ENCODE data around the gene CCDC152. TPM values are rescaled to one million over a fixed set of nuclear protein-coding genes. Genes with fewer than 3 reads are reported as not detected.

The CCDC152 gene
- total RNA-seq, 1 experiment from 2014 or later, result not detected

- Histone ChIP-seq H3K27ac (ENCODE audit: low read length) (no peak overlapping the region), H3K4me1 (ENCODE audit: insufficient read depth, low read length) (peaks cover 15% of the 10 kb centered on the region), H3F3A (ENCODE audit: low read length, unreplicated experiment) (no peaks in the 10 kb centered on the region), H2AFZ (ENCODE audit: low read length) (no peak overlapping the region), H3K9me2 (replicated peaks; ENCODE audit: low read length) (no peaks in the 10 kb centered on the region), H3K36me3 (ENCODE audit: low read depth, low read length) (no peaks in the 10 kb centered on the region), H3K4me2 (ENCODE audit: low read length) (peak overlapping the region; percentile 13; the same call in 1 of the 2 replicates), H3K79me2 (ENCODE audit: low read length) (no peaks in the 10 kb centered on the region), H3K4me3 (ENCODE audit: low read length) (no peak overlapping the region), H4K20me1 (ENCODE audit: low read length) (no peaks in the 10 kb centered on the region), H3K9me3 (ENCODE audit: low read length) (no peaks in the 10 kb centered on the region), H3K9ac (ENCODE audit: low read length) (no peak overlapping the region), H3K27me3 (ENCODE audit: low read length) (no peaks in the 10 kb centered on the region)
- ATAC-seq (peak; percentile 87), DNase-seq (peak; percentile 75)
- ChIA-PET CTCF (interaction anchor here (0.6 kb wide), 2 partner anchors 171 to 346 kb away, joined by 3 to 4 read pairs; no protein-coding TSS in a partner anchor), POLR2A (ENCODE audit: unreplicated experiment) (no interaction called here)
- no peak for TF ChIP-seq EZH2phosphoT487 (IDR thresholded peaks at IDR 0.05; ENCODE audit: borderline replicate concordance, low read length)
- TF ChIP-seq CTCF (conservative IDR thresholded peaks at IDR 0.05; ENCODE audit: low read depth, low read length), result no peak
- TF ChIP-seq EZH2 (IDR thresholded peaks at IDR 0.05; ENCODE audit: low read length, unreplicated experiment), result no peak
- intact Hi-C loops (cut with micrococcal nuclease), result no loop called here
- BruUV-seq (replicated peaks), result no TSS peak
These were observed 38.0 kb upstream of the CCDC152 start for GRCh38 chr5:42718591-42718990.

- ChIA-PET CTCF (interaction anchor here (0.6 kb wide), 2 partner anchors 170 to 346 kb away, joined by 3 to 4 read pairs; no protein-coding TSS in a partner anchor), POLR2A (ENCODE audit: unreplicated experiment) (no interaction called here)
- ATAC-seq, result 0 out of 2 replicates have a peak, but pooled peaks have one; percentile 22
- H3K9me3 ChIP-seq (ENCODE audit: low read length), result no peaks in the 10 kb centered on the region
- no peaks in the 10 kb centered on the region for H3F3A ChIP-seq (ENCODE audit: low read length, unreplicated experiment)
- DNase-seq, result no peak
- no TSS peak for BruUV-seq (replicated peaks)
- intact Hi-C loops (cut with micrococcal nuclease), result no loop called here
- H2AFZ ChIP-seq (ENCODE audit: low read length), result no peak overlapping the region
- H3K27ac ChIP-seq (ENCODE audit: low read length), result no peak overlapping the region
- H3K4me1 ChIP-seq (ENCODE audit: insufficient read depth, low read length), result peaks cover 15% of the 10 kb centered on the region
- H3K4me3 ChIP-seq (ENCODE audit: low read length), result no peak overlapping the region
- no peak overlapping the region for H3K9ac ChIP-seq (ENCODE audit: low read length)
- TF ChIP-seq CTCF (conservative IDR thresholded peaks at IDR 0.05; ENCODE audit: low read depth, low read length), result no peak
- no peak for TF ChIP-seq EZH2 (IDR thresholded peaks at IDR 0.05; ENCODE audit: low read length, unreplicated experiment)
- no peak for TF ChIP-seq EZH2phosphoT487 (IDR thresholded peaks at IDR 0.05; ENCODE audit: borderline replicate concordance, low read length)
- H3K27me3 ChIP-seq (ENCODE audit: low read length), result no peaks in the 10 kb centered on the region
- H3K79me2 ChIP-seq (ENCODE audit: low read length), result no peaks in the 10 kb centered on the region
- peak overlapping the region; percentile 13; the same call in 1 of the 2 replicates for H3K4me2 ChIP-seq (ENCODE audit: low read length)
- H3K9me2 ChIP-seq (replicated peaks; ENCODE audit: low read length), result no peaks in the 10 kb centered on the region
- H4K20me1 ChIP-seq (ENCODE audit: low read length), result no peaks in the 10 kb centered on the region
- H3K36me3 ChIP-seq (ENCODE audit: low read depth, low read length), result no peaks in the 10 kb centered on the region
These were observed 37.6 kb upstream of the CCDC152 start for GRCh38 chr5:42719034-42719433.

DNA sequence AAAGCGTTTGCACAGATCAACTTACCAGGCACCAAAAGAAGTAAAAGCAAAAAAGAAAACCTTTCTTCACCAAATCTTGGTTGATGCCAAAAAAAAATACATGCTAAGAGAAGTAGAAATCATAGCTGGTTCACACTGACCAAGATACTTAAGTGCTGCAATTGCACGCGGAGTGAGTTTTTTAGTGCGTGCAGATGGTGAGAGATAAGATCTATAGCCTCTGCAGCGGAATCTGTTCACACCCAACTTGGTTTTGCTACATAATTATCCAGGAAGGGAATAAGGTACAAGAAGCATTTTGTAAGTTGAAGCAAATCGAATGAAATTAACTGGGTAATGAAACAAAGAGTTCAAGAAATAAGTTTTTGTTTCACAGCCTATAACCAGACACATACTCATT is 36.4 kb upstream of the CCDC152 start:
- Histone ChIP-seq H3K79me2 (ENCODE audit: low read length) (no peaks in the 10 kb centered on the region), H3K4me3 (ENCODE audit: low read length) (no peak overlapping the region), H3K27ac (ENCODE audit: low read length) (no peak overlapping the region), H3K9me2 (replicated peaks; ENCODE audit: low read length) (no peaks in the 10 kb centered on the region), H4K20me1 (ENCODE audit: low read length) (no peaks in the 10 kb centered on the region), H3K4me1 (ENCODE audit: insufficient read depth, low read length) (peaks cover 15% of the 10 kb centered on the region), H3K27me3 (ENCODE audit: low read length) (no peaks in the 10 kb centered on the region), H3K9ac (ENCODE audit: low read length) (no peak overlapping the region), H3K9me3 (ENCODE audit: low read length) (no peaks in the 10 kb centered on the region), H3F3A (ENCODE audit: low read length, unreplicated experiment) (no peaks in the 10 kb centered on the region), H3K36me3 (ENCODE audit: low read depth, low read length) (no peaks in the 10 kb centered on the region), H3K4me2 (ENCODE audit: low read length) (no peak overlapping the region), H2AFZ (ENCODE audit: low read length) (no peak overlapping the region)
- ChIA-PET CTCF (no interaction called here), POLR2A (ENCODE audit: unreplicated experiment) (no interaction called here)
- ATAC-seq (no peak), DNase-seq (no peak)
- intact Hi-C loops (cut with micrococcal nuclease), result no loop called here
- no peak for TF ChIP-seq EZH2phosphoT487 (IDR thresholded peaks at IDR 0.05; ENCODE audit: borderline replicate concordance, low read length)
- TF ChIP-seq EZH2 (IDR thresholded peaks at IDR 0.05; ENCODE audit: low read length, unreplicated experiment), result no peak
- no peak for TF ChIP-seq CTCF (conservative IDR thresholded peaks at IDR 0.05; ENCODE audit: low read depth, low read length)
- BruUV-seq (replicated peaks), result no TSS peak
